ENCODE measurements around the gene JARID2. TPM values are rescaled to one million over a fixed set of nuclear protein-coding genes. Genes with fewer than 3 reads are reported as not detected.

Gene JARID2
- polyA plus RNA-seq, 1 donor (not counting 4 experiments of a cell fraction or from before 2014, with no cell fraction given), result 11.0 TPM

- Histone ChIP-seq H3K9me1 (ENCODE audit: control insufficient read depth, extremely low read depth, insufficient read depth, low read length) (no peaks in the 10 kb centered on the region), H3K27ac (ENCODE audit: control insufficient read depth, insufficient read depth, low read length) (no peak overlapping the region), H3K27me3 (ENCODE audit: control insufficient read depth, extremely low read depth, insufficient read depth, low read length) (no peaks in the 10 kb centered on the region), H3K4me3 (ENCODE audit: control insufficient read depth in 2 of 3, extremely low read depth in 1 of 3, insufficient read depth in 2 of 3, low read depth in 1 of 3, low read length in 3 of 3) (no peak overlapping the region), H4K20me1 (ENCODE audit: control insufficient read depth, extremely low read depth, insufficient read depth, low read length) (no peaks in the 10 kb centered on the region), H3K9ac (ENCODE audit: control insufficient read depth, extremely low read depth, insufficient read depth, low read length) (no peak overlapping the region), H3K79me2 (ENCODE audit: control insufficient read depth, insufficient read depth, low read length) (peaks cover 88% of the 10 kb centered on the region), H3K36me3 (ENCODE audit: control insufficient read depth in 2 of 2, extremely low read depth in 1 of 2, insufficient read depth in 2 of 2, low read length in 2 of 2) (no peaks in the 10 kb centered on the region), H3K4me1 (ENCODE audit: control insufficient read depth, extremely low read depth, insufficient read depth, low read length) (peaks cover 6% of the 10 kb centered on the region), H3K9me3 (ENCODE audit: control insufficient read depth, low read depth, low read length) (no peaks in the 10 kb centered on the region), H2AFZ (ENCODE audit: control insufficient read depth, low read length) (no peak overlapping the region), H3K4me2 (ENCODE audit: control insufficient read depth, extremely low read depth, insufficient read depth, low read depth, low read length) (no peak overlapping the region)
- TF ChIP-seq CTCF (optimal IDR thresholded peaks at IDR 0.05 in 1 of 3, IDR thresholded peaks at IDR 0.05 in 1 of 3, conservative IDR thresholded peaks at IDR 0.05 in 1 of 3; ENCODE audit: extremely low read depth in 1 of 3, insufficient read depth in 2 of 3, low read length in 3 of 3), result no peak
- no peak for TF ChIP-seq EZH2 (IDR thresholded peaks at IDR 0.05; ENCODE audit: low read length)
- FAIRE-seq, result no peak
- DNase-seq (ENCODE audit: low read depth, low spot score), result no peak
- dilution Hi-C loops (cut with MboI; ENCODE audit: extremely low pct_ligation_motif_present, low sequenced_read_pairs), result no loop called here
Measured at GRCh38 chr6:15405129-15406068, 159.5 kb downstream of the JARID2 start.

- no peak overlapping the region for H2AFZ ChIP-seq (ENCODE audit: control insufficient read depth, low read length)
- H3K4me2 ChIP-seq (ENCODE audit: control insufficient read depth, extremely low read depth, insufficient read depth, low read depth, low read length), result no peak overlapping the region
- H3K36me3 ChIP-seq (ENCODE audit: control insufficient read depth in 2 of 2, extremely low read depth in 1 of 2, insufficient read depth in 2 of 2, low read length in 2 of 2), result no peaks in the 10 kb centered on the region
- no peaks in the 10 kb centered on the region for H3K9me3 ChIP-seq (ENCODE audit: control insufficient read depth, low read depth, low read length)
- dilution Hi-C loops (cut with MboI; ENCODE audit: extremely low pct_ligation_motif_present, low sequenced_read_pairs), result no loop called here
- no peak overlapping the region for H3K4me3 ChIP-seq (ENCODE audit: control insufficient read depth in 2 of 3, extremely low read depth in 1 of 3, insufficient read depth in 2 of 3, low read depth in 1 of 3, low read length in 3 of 3)
- no peak for FAIRE-seq
- no peak for TF ChIP-seq CTCF (optimal IDR thresholded peaks at IDR 0.05 in 1 of 3, IDR thresholded peaks at IDR 0.05 in 1 of 3, conservative IDR thresholded peaks at IDR 0.05 in 1 of 3; ENCODE audit: extremely low read depth in 1 of 3, insufficient read depth in 2 of 3, low read length in 3 of 3)
- TF ChIP-seq EZH2 (IDR thresholded peaks at IDR 0.05; ENCODE audit: low read length), result no peak
- no peaks in the 10 kb centered on the region for H3K9me1 ChIP-seq (ENCODE audit: control insufficient read depth, extremely low read depth, insufficient read depth, low read length)
- no peak overlapping the region for H3K27ac ChIP-seq (ENCODE audit: control insufficient read depth, insufficient read depth, low read length)
- no peak for DNase-seq (ENCODE audit: low read depth, low spot score)
- no peak overlapping the region for H3K9ac ChIP-seq (ENCODE audit: control insufficient read depth, extremely low read depth, insufficient read depth, low read length)
- H3K27me3 ChIP-seq (ENCODE audit: control insufficient read depth, extremely low read depth, insufficient read depth, low read length), result no peaks in the 10 kb centered on the region
- H3K79me2 ChIP-seq (ENCODE audit: control insufficient read depth, insufficient read depth, low read length), result peaks cover 79% of the 10 kb centered on the region
- peaks cover 4% of the 10 kb centered on the region for H3K4me1 ChIP-seq (ENCODE audit: control insufficient read depth, extremely low read depth, insufficient read depth, low read length)
- H4K20me1 ChIP-seq (ENCODE audit: control insufficient read depth, extremely low read depth, insufficient read depth, low read length), result no peaks in the 10 kb centered on the region
Measured at GRCh38 chr6:15406452-15406851, 160.6 kb downstream of the JARID2 start.

Measured in keratinocyte (primary cell).